HEK293 (cell line): ENCODE results near the gene OPCML.

Experiments used
- CTCF ChIA-PET: fragments of 350-600 bp; formaldehyde crosslinking; extraction: SDS; loops from one replicate; lab custom pipeline; 2021; ENCODE audit warnings: antibody characterized with exemption; lab: Yijun Ruan, JAX
- POLR2A ChIA-PET: fragments of 300-600 bp; formaldehyde crosslinking; extraction: SDS; loops from one replicate; lab custom pipeline; 2020; ENCODE audit warnings: antibody characterized with exemption, inconsistent platforms; lab: Yijun Ruan, JAX
- H3K27ac ChIP-seq: fragments of 200-500 bp; sonication (Bioruptor generic); 2 replicates; pipeline ENCODE4 v1.5.1; 2014; ENCODE audit warnings: low read depth, low read length, control low read depth, inconsistent platforms; ENCODE audit errors: extremely low read depth
- H3K36me3 ChIP-seq, 2 experiments: fragments of 200-500 bp in 1 of 2; sonication (Bioruptor generic) in 1 of 2; 1 replicate in 1 of 2; 2 replicates in 1 of 2; pipeline ENCODE4 v1.5.1; 2014 to 2017; ENCODE audit warnings: inconsistent platforms in 2 of 2, low read length in 2 of 2; ENCODE audit not compliant: control insufficient read depth in 2 of 2, insufficient read depth in 1 of 2
- H3K4me1 ChIP-seq: fragments of 200-500 bp; sonication (Bioruptor generic); 2 replicates; pipeline ENCODE4 v1.5.1; 2014; ENCODE audit warnings: mild to moderate bottlenecking, low read length, inconsistent platforms; ENCODE audit not compliant: control insufficient read depth, insufficient read depth
- H3K4me3 ChIP-seq: 2 replicates; pipeline ENCODE4 v1.5.1; 2011; ENCODE audit warnings: low read depth, mild to moderate bottlenecking, control low read depth, low read length, moderate library complexity
- H3K9me3 ChIP-seq: fragments of 200-500 bp; sonication (Bioruptor generic); 2 replicates; pipeline ENCODE4 v1.5.1; 2014; ENCODE audit warnings: low read depth, low read length, inconsistent platforms; ENCODE audit not compliant: control insufficient read depth, insufficient read depth
- KLF1 ChIP-seq: fragments of 450-650 bp; formaldehyde crosslinking; IDR thresholded peaks from 2 replicates; pipeline ENCODE4 v1.5.1; 2016; ENCODE audit warnings: missing biosample characterization, missing genetic modification characterization
- KLF8 ChIP-seq: fragments of 450-650 bp; formaldehyde crosslinking; IDR thresholded peaks from 2 replicates; pipeline ENCODE4 v1.5.1; 2016; ENCODE audit warnings: missing biosample characterization, missing genetic modification characterization
- ZBTB1 ChIP-seq: fragments of 450-650 bp; formaldehyde crosslinking; IDR thresholded peaks from 2 replicates; pipeline ENCODE4 v1.5.1; 2016; ENCODE audit warnings: missing biosample characterization, missing genetic modification characterization
- ZBTB48 ChIP-seq: fragments of 450-650 bp; formaldehyde crosslinking; IDR thresholded peaks from 2 replicates; pipeline ENCODE4 v1.5.1; 2016; ENCODE audit warnings: missing biosample characterization, missing genetic modification characterization
- ZBTB49 ChIP-seq: fragments of 450-650 bp; formaldehyde crosslinking; IDR thresholded peaks from 2 replicates; pipeline ENCODE4 v1.5.1; 2016; ENCODE audit warnings: missing biosample characterization, missing genetic modification characterization, low read depth
- ZFP37 ChIP-seq: fragments of 450-650 bp; formaldehyde crosslinking; IDR thresholded peaks from 2 replicates; pipeline ENCODE4 v1.5.1; 2016; ENCODE audit warnings: missing biosample characterization, missing genetic modification characterization
- ZNF132 ChIP-seq: fragments of 450-650 bp; formaldehyde crosslinking; IDR thresholded peaks from 2 replicates; pipeline ENCODE4 v1.5.1; 2017; ENCODE audit warnings: missing biosample characterization, missing genetic modification characterization, borderline replicate concordance
- ZNF146 ChIP-seq: fragments of 450-650 bp; formaldehyde crosslinking; IDR thresholded peaks from 2 replicates; pipeline ENCODE4 v1.5.1; 2016; ENCODE audit warnings: missing biosample characterization, missing genetic modification characterization
- ZNF157 ChIP-seq: fragments of 450-650 bp; formaldehyde crosslinking; IDR thresholded peaks from 2 replicates; pipeline ENCODE4 v1.5.1; 2016; ENCODE audit warnings: missing biosample characterization, missing genetic modification characterization
- ZNF174 ChIP-seq: fragments of 450-650 bp; formaldehyde crosslinking; IDR thresholded peaks from 2 replicates; pipeline ENCODE4 v1.5.0; 2017; ENCODE audit warnings: missing biosample characterization, mild to moderate bottlenecking, missing genetic modification characterization
- ZNF202 ChIP-seq: fragments of 450-650 bp; formaldehyde crosslinking; IDR thresholded peaks from 2 replicates; pipeline ENCODE4 v1.5.1; 2016; ENCODE audit warnings: missing biosample characterization, missing genetic modification characterization, borderline replicate concordance
- ZNF23 ChIP-seq: fragments of 450-650 bp; formaldehyde crosslinking; IDR thresholded peaks from 2 replicates; pipeline ENCODE4 v1.5.1; 2016; ENCODE audit warnings: missing biosample characterization, missing genetic modification characterization, borderline replicate concordance
- ZNF26 ChIP-seq: fragments of 450-650 bp; formaldehyde crosslinking; IDR thresholded peaks from 2 replicates; pipeline ENCODE4 v1.5.1; 2016; ENCODE audit warnings: missing biosample characterization, missing genetic modification characterization
- ZNF302 ChIP-seq: fragments of 450-650 bp; formaldehyde crosslinking; IDR thresholded peaks from 2 replicates; pipeline ENCODE4 v1.5.1; 2016; ENCODE audit warnings: missing biosample characterization, missing genetic modification characterization, low read depth
- ZNF335 ChIP-seq: fragments of 450-650 bp; formaldehyde crosslinking; conservative IDR thresholded peaks from 2 replicates; pipeline ENCODE4 v1.5.1; 2016; ENCODE audit warnings: missing biosample characterization, missing genetic modification characterization
- ZNF341 ChIP-seq: fragments of 450-650 bp; formaldehyde crosslinking; IDR thresholded peaks from 2 replicates; pipeline ENCODE4; 2016; ENCODE audit warnings: low read depth, missing biosample characterization, missing genetic modification characterization
- ZNF391 ChIP-seq: fragments of 450-650 bp; formaldehyde crosslinking; IDR thresholded peaks from 2 replicates; pipeline ENCODE4 v1.5.1; 2016; ENCODE audit warnings: low read depth, missing biosample characterization, missing genetic modification characterization, borderline replicate concordance
- ZNF449 ChIP-seq: fragments of 450-650 bp; formaldehyde crosslinking; IDR thresholded peaks from 2 replicates; pipeline ENCODE4 v1.5.1; 2017; ENCODE audit warnings: missing biosample characterization, mild to moderate bottlenecking, missing genetic modification characterization, moderate library complexity
- ZNF529 ChIP-seq: fragments of 450-650 bp; formaldehyde crosslinking; IDR thresholded peaks from 2 replicates; pipeline ENCODE4 v1.5.1; 2017; ENCODE audit warnings: missing genetic modification characterization, missing biosample characterization; ENCODE audit not compliant: insufficient replicate concordance
- ZNF626 ChIP-seq: fragments of 450-650 bp; sonication (Bioruptor Pico); formaldehyde crosslinking; IDR thresholded peaks from 2 replicates; pipeline ENCODE4 v1.5.1; 2018; ENCODE audit warnings: missing biosample characterization, missing genetic modification characterization, inconsistent platforms
- ZNF658 ChIP-seq: fragments of 450-650 bp; formaldehyde crosslinking; IDR thresholded peaks from 2 replicates; pipeline ENCODE4; 2016; ENCODE audit warnings: missing biosample characterization, missing genetic modification characterization
- ZNF664 ChIP-seq: fragments of 450-650 bp; formaldehyde crosslinking; IDR thresholded peaks from 2 replicates; pipeline ENCODE4 v1.5.1; 2016; ENCODE audit warnings: missing biosample characterization, missing genetic modification characterization
- ZNF747 ChIP-seq: fragments of 450-650 bp; formaldehyde crosslinking; IDR thresholded peaks from 2 replicates; pipeline ENCODE4 v1.5.1; 2016; ENCODE audit warnings: missing biosample characterization, missing genetic modification characterization
- ZNF791 ChIP-seq: fragments of 450-650 bp; formaldehyde crosslinking; IDR thresholded peaks from 2 replicates; pipeline ENCODE4 v1.5.1; 2016; ENCODE audit warnings: missing biosample characterization, missing genetic modification characterization
- ZSCAN18 ChIP-seq: fragments of 450-650 bp; formaldehyde crosslinking; IDR thresholded peaks from 2 replicates; pipeline ENCODE4 v1.5.1; 2016; ENCODE audit warnings: missing biosample characterization, missing genetic modification characterization
- ZSCAN30 ChIP-seq: fragments of 450-650 bp; IDR thresholded peaks from 2 replicates; pipeline ENCODE4 v1.5.1; 2018; ENCODE audit warnings: missing biosample characterization, mild to moderate bottlenecking, missing genetic modification characterization, moderate library complexity
- ZXDB ChIP-seq: fragments of 450-650 bp; formaldehyde crosslinking; IDR thresholded peaks from 2 replicates; pipeline ENCODE4 v1.5.1; 2016; ENCODE audit warnings: missing biosample characterization, missing genetic modification characterization

Gene OPCML

GRCh38 chr11:132541794-132542193 lies 990.5 kb downstream of the OPCML start:
- TF ChIP-seq ZXDB (tag by site-specific recombination), result no peak
- TF ChIP-seq ZNF626 (tag by site-specific recombination), result no peak
- no peak for TF ChIP-seq ZNF391 (tag by site-specific recombination)
- no peak for TF ChIP-seq ZBTB1
- TF ChIP-seq ZNF791 (tag by site-specific recombination), result no peak
- TF ChIP-seq ZNF157 (tag by site-specific recombination), result no peak
- no peak for TF ChIP-seq ZNF449
- no peak for TF ChIP-seq ZNF23
- TF ChIP-seq ZNF146, result no peak
- TF ChIP-seq ZNF302 (tag by site-specific recombination), result no peak
- TF ChIP-seq ZNF132 (tag by site-specific recombination), result no peak
- no peak for TF ChIP-seq ZNF341 (tag by site-specific recombination)
- TF ChIP-seq KLF1 (tag by site-specific recombination), result no peak
- TF ChIP-seq ZNF335, result no peak
- TF ChIP-seq ZNF174 (tag by site-specific recombination), result no peak
- no peak for TF ChIP-seq ZNF658 (tag by site-specific recombination)
- TF ChIP-seq ZNF664 (tag by site-specific recombination), result no peak
- no peak for TF ChIP-seq ZNF202 (tag by site-specific recombination)
- no peaks in the 10 kb centered on the region for H3K4me1 ChIP-seq
- H3K27ac ChIP-seq, result no peak overlapping the region
- H3K36me3 ChIP-seq, result no peaks in the 10 kb centered on the region
- H3K9me3 ChIP-seq, result no peaks in the 10 kb centered on the region
- no peak overlapping the region for H3K4me3 ChIP-seq
- POLR2A ChIA-PET, result no interaction called here
- CTCF ChIA-PET, result no interaction called here

- POLR2A ChIA-PET, result no interaction called here
- TF ChIP-seq ZSCAN18 (tag by site-specific recombination) (no peak), ZSCAN30 (tag by site-specific recombination) (no peak), ZNF747 (no peak), ZBTB48 (tag by site-specific recombination) (no peak), KLF8 (tag by site-specific recombination) (no peak), ZBTB49 (no peak), ZNF529 (tag by site-specific recombination) (no peak), ZFP37 (tag by site-specific recombination) (no peak), ZBTB1 (no peak), ZNF26 (tag by site-specific recombination) (no peak)
- no peak overlapping the region for H3K27ac ChIP-seq
- no peaks in the 10 kb centered on the region for H3K4me1 ChIP-seq
- no peak overlapping the region for H3K4me3 ChIP-seq
- no peaks in the 10 kb centered on the region for H3K36me3 ChIP-seq
- H3K9me3 ChIP-seq, result no peaks in the 10 kb centered on the region
- CTCF ChIA-PET, result no interaction called here
These were observed 991.7 kb downstream of the OPCML start for GRCh38 chr11:132540581-132540980.
